Measurements from ENCODE around the gene MARK4.
"Not testable (repeated sequence)": the region's sequence is repeated elsewhere in the genome, so short reads cannot be mapped to it uniquely, and the experiment has no call there.

MARK4 gene

DNA sequence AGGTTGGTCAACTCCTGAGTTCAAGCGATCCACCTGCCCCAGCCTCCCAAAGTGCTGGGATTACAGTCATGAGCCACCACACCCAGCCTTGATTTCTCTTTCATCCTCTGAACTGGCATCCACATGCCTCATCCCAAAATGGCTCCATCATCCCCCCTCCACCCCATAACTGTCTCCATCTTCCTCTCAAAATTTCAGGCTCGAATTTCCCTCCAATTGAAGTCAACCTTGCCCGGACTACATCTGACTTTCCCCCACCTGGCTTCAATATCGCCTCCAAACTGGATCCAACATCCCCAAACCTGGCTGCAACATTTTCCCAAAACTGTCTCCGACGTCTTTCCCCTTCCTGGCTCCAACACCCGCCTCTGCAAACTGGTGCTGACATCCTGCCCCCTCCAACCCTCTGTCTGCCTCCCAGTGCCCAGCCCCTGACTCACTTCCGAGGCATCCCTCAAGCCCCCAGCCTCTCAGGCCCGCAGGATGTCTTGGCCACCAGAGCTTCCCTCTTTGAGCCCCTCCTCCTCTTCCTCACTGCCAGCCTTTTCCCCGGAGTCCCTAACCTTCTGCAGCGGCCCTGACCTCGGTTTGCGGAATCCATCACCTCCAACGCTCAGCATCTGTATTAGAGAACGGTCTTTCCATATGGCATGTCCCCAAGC lies 6.8 kb upstream of the MARK4 start:
- no peak for DNase-seq

DNA sequence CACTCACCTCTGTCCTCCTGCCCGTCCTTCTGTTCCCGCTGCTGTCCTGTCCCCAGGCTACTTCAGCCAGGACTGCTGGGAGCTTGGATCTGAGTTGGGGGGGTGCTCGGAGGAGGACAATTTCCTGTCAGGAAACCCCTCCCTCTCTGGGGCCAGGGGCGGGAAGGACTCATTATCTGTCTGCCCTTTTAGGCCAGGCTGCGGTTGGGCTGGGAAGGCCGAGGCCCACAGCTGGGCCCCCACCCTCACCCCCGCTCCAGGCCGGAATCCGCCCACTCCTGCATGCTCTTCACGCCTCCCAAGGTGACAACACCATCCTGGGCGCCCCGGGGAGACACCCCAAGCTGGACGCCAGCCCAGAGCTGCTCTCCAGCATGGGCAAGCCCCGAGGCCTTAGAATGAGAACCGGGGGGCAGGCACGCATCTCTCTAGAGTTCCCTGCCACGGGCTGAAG lies 5.7 kb upstream of the MARK4 start, which contains the start of gene EXOC3L2:
Gene EXOC3L2, minus strand, starts transcription at position 74 of the 454 bp plus-strand sequence. CDS start 6,362 bp downstream, outside the sequence.
- DNase-seq: no peak

DNA sequence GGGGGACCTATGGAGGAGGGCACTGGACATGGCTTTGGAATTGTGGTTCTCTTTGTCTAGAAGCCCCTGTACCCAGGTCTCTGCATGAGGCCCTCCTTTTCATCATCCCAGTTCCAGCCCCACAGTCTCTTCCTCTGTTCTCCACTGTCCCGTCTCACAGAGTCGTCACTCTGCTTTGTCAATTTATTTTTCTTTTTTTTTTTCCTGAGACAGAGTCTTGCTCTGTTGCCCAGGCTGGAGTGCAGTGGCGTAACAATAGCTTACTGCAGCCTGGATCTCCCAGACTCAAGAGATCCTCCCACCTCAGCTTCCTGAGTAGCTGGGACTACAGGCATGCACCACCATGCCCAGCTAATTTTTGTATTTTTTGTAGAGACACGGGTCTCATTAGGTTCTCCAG lies 5.2 kb upstream of the MARK4 start:
- DNase-seq: no peak

DNA sequence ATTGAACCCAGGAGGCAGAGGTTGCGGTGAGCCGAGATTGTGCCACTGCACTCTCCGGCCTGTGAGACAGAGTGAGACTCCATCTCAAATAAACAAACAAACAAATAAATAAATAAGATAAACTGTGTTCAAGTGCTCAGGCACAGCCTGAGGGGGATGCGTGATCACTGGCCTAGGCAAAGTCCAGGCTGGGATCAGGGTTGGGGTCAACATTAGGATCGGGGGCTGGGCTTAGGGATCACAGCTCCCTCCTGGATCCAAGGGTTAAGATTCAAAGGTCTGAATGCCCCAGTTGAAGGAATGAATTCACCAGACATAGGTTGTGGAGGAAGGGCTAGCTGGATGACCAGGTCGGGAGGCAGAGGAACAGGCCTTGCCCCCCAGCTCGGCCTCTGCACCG lies 3.9 kb upstream of the MARK4 start:
- DNase-seq: no peak

DNA sequence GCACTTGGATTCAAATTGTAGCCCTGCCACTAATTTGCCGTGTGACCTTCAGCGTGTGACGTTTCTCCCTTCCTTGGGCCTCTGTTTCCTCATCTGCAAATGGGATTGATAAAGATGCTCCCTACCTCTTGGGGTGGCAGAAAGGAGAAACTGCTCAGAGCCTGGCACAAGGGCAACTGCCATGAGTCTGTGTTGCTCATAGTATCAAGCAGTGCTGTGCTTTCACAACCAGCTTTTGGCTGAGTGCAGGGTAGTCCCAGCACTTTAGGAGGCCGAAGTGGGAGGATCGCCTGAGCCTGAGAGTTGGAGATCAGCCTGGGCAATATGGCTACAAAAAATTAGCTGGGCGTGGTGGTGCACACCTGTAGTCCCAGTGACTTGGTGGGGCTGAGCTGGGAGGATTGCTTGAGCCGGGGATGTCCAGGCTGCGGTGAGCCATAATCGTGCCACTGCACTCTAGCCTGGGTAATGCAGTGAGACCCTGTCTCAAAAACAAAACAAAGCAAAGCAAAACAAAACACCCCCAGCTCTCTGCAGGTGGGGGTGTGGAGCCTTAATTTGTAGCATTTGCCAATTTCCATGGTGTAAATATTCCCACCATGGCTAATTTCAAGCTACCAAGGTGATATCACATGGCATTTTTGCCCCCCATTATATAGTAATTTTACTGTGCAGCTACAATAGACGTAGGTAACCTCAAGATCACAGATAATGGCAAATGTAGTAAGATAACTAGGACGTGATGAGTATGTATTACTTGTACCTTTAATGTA lies 1.6 kb upstream of the MARK4 start:
- DNase-seq: no peak

DNA sequence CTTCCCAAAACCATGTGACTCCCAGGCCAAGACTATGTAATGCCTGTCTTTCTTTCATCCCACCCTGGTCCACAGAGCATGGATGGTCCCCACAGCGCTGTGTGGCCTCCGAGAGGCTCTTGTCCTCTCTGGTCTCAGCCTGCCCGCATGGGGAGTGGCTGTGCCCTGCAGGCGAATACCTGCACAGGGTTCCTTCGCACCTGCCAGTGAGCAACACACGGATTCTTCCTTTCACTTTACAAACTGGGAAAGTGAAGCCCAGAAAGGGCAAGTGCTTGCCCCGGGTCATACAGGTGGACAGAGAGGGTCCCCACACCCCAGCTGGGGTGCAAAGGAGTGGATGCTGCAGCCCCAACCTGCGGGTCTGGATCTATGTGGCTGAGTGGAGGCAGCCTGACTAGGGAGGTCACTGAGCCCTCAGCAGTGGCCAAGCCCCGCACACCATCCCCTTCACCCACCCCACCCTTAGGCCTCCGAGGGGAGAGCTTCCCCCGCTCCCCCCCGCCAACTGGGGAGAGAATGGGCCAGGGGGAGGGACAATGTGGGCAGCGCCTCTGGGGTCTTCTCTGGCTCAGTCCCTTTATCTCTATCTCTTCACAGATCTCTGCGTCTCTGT lies 747 bp upstream of the MARK4 start:
- DNase-seq: no peak

DNA sequence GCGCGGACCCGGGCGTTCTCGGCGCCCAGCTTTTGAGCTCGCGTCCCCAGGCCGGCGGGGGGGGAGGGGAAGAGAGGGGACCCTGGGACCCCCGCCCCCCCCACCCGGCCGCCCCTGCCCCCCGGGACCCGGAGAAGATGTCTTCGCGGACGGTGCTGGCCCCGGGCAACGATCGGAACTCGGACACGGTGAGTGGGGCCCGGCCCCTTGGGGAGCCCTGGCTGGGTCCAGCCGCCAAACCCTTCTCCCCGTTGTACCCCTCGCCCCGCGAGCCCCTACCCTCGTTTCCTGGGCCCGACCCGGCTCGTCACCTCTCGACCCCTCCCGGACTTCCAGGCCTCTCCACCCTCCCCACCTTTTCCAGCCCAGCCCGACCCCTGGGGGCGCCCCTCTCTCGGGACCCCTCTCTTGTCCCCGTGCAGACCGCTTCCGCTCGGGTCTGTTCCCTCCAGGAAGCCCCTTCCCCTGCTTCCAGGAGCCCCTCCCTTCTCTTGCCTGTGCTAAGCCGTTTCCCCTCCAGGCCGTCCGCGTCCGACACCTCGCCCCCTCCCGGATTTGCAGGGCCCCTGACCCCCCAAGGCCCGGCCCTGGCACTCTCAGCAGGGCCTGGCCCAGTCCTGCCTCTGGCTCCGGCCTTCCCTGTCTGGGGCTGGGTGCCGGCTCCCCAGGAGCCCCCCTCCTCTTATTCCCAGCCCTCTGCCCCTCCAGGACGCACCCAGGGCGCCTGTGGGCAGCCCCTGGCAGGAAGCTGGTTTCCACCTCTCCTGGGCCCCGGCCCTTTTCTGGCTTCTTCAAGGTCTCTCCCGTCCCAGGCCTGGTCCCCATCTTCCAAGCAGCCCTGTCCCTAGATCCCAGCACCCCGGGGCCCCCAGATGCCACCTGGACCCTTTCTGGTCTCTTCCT lies 632 bp downstream of the MARK4 start:
- no peak for DNase-seq

DNA sequence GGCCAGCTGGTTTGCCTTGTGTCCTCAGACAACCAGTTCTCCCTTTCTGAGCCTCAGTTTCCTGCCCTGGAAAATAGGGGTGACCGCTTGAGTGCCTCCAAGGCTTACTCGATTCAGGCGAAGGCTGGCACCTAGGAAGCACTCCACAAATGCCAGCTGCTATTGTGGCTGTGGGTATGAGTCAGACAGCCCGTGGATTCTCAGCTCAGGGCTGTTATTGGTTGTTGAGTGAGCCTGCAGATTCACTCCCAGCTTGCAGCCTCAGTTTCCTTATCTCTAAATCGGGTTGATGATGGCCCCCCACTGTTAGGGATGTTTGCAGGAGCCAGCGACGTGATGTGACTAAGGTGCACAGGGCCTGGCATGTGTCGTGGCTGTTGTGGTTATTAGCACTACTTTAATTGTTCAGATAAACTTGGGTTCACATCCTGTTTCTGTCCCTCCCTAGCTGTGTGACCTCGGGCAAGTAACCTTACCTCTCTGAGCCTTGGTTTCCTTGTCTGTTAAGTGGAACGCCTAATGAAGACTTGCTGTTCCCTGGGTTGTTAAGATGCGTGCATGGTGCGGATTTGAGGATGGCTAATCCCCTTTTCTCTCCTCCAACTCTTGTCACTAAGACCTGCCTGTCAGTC lies 2.4 kb downstream of the MARK4 start:
- no peak for DNase-seq

DNA sequence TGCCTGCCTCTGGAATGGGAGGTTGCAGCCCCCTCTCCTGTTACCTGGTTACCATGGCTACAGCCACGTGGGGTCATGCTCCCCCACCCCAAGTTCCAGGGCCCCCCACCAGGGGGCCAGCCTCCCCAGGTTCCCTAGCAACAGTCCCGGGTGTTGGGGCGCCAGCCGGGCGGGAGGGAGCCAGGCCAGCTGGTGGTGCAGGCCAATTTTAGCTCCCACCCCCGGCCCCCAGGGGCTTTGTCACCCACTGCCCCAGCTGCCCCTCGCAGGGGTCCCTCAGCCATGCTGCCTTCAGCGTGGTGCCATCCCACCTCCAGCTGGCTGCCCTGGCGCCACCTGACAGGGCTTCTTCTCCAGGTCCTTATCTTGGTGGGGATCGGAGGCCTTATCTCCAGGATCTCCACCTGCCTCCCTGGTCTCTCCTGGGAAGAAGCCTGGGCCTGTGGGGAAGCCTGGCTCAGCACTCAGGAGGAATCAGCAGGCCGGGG lies 3.0 kb downstream of the MARK4 start:
- no peak for DNase-seq

DNA sequence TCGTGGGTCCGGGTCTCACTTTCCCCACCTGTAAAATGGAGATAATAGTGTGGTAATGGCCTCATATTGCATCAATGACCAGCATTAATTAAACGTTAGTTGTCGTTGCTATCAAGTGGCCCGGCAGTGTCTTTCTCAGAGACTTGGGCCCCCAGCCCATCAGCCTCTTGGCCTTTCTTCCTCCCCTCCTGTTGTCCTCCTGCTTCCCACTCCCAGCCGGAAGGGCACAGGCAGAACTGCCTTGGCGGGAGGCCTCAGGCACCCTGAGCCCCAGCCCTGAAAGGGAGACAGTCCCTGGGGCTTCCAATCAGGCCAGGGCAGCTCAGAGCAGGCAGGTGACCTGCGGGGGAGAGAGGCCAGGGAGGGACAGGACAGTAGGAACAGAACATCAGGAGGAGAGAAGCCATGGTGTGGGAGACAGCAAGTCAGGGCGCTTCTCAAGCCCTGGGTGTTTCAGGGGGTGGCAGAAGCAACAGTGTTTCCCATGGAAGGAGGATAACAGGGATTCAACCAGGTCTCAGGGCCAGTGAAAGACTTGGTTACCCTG lies 4.6 kb downstream of the MARK4 start:
- no peak for DNase-seq

DNA sequence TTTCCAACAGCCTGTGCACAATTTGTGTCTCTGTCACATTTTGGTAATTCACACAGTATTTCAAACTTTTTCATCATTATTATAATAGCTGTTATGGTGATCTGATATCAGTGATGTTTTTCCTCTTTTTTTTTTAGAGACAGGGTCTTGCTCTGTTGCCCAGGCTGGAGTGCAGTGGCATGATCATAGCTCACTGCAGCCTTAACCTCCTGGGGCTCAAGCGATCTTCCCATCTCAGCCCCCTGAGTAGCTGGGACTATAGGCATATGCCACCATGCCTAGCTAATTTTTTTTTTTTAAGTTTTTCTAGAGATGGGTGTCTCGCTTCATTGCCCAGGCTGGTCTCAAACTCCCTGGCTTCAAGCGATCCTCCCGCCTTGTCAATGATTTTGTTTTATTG lies 5.8 kb downstream of the MARK4 start:
- no peak for DNase-seq

DNA sequence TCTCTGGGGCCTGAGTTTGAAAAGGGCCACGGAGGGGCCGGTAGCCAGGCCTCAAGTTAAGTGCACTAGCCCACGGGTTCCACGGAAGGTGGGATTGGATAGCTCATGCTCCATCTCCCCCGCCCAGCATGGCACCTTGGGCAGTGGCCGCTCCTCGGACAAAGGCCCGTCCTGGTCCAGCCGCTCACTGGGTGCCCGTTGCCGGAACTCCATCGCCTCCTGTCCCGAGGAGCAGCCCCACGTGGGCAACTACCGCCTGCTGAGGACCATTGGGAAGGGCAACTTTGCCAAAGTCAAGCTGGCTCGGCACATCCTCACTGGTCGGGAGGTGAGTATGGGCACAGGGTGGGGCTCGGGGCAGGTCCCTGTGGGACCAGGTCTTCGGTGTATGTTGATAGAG lies 7.8 kb downstream of the MARK4 start:
- DNase-seq: no peak

DNA sequence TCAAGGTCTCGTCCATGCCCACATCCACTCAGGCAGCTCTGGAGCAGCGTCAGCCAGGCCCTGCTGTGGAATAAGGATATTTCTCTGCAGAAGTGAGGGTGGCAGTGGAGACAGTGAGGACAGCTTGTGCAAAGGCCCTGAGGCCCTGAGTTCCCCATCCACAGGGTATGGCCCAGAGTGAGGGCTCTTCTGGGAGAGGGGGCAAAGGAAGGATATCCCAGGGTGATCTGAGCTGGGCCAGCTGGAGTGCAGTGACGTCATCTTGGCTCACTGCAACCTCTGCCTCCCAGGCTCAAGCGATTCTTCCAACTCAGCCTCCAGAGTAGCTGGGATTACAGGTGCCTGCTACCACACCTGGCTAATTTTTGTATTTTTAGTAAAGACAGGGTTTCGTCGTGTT lies 11.5 kb downstream of the MARK4 start:
- DNase-seq: no peak

DNA sequence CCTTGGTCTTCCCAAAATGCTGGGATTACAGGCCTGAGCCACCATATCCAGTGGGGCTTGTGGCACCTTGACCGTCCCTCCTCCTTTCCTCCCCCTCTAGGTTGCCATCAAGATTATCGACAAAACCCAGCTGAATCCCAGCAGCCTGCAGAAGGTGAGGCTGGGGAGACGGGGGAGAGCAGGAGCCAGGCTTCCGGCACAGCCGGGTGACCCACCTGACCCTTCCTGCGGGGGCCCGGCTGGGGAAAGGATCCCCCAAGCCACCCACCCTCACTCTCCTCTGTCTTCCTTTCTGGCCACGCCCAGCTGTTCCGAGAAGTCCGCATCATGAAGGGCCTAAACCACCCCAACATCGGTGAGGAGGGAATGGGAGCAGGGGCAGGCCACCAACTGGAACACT lies 11.9 kb downstream of the MARK4 start:
- DNase-seq: no peak

DNA sequence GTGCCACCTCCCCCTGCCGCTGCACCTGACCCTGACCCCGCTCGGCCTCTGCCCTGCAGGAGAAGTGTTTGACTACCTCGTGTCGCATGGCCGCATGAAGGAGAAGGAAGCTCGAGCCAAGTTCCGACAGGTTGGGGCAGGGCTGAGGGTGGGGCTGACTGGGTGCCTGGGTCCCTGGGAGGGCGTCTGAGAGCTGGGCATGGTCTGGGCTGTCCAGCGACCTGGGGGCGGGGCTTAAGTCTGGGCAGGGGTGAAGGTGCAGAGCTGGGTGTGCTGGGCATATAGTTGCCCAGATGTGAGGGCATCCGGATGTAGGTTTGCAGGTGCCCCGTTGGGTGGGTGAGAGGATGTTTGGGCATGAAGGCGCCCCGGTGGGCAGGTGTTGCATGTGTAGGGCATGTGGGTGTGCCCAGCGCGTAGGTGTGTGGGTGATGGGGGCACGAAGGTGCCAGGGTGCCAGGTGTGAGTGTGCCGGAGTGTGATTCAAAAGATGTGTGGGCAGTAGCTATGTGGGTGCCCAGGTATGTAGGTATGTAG lies 13.8 kb downstream of the MARK4 start:
- no peak for DNase-seq

DNA sequence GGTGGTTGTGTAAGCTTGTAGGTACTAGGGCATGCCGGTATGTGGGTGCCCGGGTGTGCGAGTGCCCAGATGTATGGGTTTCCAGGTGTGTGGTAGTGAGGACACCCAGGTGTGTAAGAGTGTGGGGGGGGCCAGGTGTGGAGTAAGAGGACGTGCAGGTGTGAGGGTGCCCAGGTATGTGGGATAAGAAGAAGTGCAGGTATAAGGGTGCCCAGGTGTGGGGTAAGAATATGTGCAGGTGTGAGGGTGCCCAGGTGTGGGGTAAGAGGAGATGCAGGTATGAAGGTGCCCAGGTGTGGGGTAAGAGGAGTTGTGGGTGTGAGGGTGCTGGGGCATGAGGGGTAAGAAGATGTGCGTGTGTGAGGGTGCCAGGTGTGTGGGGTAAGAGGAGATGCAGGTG lies 14.3 kb downstream of the MARK4 start:
- no peak for DNase-seq

DNA sequence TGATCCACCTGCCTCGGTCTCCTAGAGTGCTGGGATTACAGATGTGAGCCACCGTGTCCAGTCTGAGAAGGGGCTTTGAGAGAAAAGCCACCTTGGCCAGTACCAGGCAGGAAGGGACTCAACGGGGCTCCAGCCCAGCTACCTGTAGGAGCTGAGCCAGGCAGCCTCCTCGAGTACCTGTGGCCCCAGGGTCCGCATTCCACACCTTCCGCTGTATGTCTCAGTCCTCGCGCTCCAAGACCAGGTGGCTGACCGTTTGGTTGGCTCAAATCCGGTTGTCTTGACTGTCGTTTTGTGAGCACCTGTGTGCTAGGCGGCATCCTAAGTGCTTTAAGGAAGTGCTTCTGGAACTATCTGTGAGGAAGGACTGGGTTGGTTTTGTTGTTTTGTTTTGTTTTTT lies 16.2 kb downstream of the MARK4 start:
- DNase-seq: no peak

DNA sequence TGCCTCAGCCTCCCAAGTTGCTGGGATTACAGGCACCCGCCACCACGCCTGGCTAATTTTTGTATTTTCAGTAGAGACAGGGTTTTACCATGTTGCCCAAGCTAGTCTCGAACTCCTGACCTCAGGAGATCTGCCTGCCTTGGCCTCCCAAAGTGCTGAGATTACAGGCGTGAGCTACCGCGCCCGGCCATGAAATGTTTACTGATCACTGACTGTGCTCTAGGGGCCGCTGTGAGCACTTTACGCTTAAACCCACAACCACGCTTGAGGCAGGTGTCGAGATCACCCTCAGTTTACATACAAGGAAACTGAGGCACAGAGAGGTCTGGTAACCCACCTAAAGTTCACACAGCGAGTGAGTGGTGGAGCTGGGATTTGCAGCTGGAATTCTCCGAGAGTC lies 18.9 kb downstream of the MARK4 start:
- not testable (repeated sequence) for DNase-seq

DNA sequence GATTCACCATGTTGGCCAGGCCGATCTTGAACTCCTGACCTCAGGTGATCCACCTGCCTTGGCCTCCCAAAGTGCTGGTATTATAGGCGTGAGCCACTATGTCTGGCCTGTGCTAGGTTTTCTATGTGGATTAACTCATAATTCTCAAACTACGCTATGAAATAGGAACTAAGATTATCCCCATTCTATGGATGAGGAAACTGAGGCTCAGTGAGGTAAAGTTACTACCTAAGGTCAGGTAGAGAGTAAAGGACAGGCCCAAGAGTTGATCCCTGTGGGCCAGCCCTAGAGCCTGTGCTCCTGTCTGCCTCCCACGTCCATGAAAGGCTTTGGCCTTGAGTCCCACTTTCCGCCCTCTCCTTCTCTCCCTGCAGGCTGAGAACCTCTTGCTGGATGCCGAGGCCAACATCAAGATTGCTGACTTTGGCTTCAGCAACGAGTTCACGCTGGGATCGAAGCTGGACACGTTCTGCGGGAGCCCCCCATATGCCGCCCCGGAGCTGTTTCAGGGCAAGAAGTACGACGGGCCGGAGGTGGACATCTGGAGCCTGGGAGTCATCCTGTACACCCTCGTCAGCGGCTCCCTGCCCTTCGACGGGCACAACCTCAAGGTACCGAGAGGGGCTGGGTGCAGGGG lies 20.1 kb downstream of the MARK4 start:
- no peak for DNase-seq

DNA sequence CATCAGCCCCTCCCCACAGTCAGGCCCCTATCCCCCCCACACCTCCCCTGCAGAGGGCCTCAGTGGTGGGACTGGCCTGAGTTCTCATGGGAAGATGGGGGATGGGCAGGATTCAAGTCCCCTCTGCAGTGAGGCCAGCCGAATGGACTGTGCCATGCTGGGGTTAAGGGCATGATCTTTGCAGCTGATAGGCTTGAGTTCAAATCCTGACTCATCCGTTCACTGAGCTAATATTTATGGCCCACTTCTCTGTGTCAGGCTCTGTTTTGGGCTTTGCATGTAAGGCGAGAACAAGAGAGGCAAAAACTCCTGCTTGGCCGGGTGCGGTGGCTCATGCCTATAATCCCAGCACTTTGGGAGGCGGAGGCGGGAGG lies 20.7 kb downstream of the MARK4 start:
- no peak for DNase-seq

DNA sequence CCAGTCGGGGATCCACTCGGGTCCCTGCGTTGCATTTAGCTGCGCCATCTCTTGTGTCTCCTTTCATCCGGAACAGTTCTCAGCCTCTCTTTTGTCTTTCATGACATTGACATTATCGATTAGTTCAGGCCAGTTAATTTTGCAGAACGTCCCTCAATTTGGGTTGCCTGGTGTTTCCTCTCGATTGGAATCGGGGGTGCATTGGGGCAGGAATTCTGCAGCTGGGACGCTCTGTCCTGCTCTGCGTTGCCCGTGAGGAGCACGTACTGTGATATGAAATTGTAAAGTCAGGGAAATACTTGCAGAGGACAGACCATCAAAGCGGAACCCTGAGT lies 22.4 kb downstream of the MARK4 start:
- DNase-seq: no peak
